Activated T-cell treated with anti-CD3 and anti-CD28 coated beads, Interleukin-2, amount 50 U/mL, for 48 hours (primary cell): ENCODE results near the gene VTI1B.

Experiments used
- DNase-seq, 2 experiments: peaks; one replicate each; pipeline ENCODE4 v3.0.0-alpha.2; 2020

VTI1B gene

DNA sequence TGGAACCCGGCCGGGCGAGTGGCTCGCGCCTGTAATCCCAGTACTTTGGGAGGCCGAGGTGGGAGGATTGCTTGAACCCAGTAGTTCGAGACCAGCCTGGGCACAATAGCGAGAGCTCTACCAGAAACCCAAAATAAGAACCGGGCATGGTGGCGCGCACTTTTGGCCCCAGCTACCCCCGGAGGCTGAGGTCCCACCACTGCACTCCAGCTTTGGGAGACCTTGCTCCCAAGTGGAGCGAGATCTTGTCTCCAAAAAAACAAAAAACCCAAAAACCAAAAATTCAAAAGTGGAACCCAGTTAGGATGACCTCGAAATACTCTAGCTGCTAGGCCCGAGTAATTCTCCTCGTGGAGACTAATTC lies 769 bp upstream of the VTI1B start:
- no peak for DNase-seq

DNA sequence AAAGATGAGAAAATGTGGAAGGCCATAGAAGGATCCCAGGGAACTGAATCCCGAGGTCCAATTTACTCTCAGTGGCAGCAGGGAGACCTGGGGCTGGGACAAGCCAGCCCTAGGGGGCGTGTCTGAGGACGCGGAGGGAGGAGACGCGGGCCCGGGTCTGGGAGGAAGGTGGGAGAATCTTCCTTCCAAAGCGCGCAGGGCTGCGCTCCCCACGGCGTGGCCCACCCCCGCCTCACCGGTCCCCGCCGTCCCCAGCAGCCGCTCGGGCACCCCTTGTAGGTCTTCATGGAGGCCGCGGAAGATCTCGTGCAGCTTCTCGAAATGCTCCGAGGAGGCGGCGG lies 323 bp downstream of the VTI1B start:
- DNase-seq: peak; percentile 67 to 76

DNA sequence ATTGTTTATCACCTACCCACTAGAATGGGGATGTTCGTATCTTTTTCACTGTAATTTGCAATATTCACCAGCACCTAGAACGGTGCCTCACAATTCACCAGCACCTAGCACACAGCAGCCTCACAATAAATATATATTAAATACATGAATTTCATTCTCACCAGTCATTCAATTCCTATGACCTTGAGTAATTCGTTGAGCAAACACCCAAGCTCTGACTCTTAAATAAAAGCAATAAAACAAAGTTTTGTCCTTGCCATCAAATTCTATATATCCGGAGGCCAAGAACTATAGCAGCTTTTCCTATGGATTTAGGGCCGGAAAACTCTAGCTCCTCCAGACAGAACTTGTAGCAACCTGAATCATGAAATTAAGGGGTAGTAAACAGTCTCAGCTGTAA lies 981 bp downstream of the VTI1B start:
- DNase-seq: no peak

DNA sequence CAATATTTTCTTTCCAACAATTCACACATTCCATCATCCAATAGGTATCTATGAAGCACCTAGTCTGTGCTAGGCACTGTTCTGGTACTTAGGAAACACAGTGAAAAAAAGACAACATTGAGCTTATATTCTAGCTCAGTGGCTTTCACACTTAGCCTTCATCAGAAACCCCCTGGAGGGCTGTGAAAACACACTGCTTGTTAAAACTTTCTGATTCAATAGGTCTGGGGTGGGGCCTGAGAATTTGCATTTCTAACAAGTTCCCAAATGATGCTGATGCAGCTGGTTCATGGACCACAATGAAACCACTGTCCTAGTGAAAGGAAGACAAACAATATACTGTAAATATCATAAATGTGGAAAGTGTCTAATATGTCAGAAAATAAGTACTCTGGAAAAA lies 5.9 kb downstream of the VTI1B start:
- no peak for DNase-seq

DNA sequence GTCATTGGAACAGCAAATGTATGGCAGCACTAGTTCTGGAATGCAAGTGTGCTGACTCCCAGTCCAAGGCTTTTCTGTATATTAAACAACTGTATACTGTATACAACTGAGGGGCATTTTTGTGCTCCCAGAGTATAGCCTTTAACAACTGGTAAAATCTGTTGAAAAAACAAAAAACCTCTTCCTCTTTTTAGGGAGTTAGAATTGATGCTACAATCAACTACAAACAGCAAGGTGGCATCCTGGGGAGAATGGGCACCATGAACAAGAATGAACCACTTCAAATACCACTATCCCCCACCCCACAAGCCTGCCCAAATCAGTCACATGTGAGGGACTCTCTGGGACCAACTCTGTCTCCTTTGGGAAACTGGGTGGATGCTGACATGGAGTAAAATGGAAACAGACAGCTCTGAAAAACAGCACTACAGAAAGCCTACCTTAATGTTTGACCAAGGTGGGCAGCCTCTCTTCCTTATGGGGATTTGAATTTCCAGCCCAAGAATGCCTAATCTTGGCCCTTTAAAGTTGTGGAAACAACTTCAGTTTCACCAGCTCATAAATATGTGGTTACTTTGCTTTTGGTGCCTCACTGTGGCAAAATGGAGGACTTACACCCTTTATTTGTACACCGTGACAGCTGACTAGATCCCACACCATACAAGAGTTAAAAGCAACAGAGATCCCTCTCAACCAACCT lies 7.5 kb downstream of the VTI1B start:
- peak in 1 of 2 experiments; percentile 26 for DNase-seq

DNA sequence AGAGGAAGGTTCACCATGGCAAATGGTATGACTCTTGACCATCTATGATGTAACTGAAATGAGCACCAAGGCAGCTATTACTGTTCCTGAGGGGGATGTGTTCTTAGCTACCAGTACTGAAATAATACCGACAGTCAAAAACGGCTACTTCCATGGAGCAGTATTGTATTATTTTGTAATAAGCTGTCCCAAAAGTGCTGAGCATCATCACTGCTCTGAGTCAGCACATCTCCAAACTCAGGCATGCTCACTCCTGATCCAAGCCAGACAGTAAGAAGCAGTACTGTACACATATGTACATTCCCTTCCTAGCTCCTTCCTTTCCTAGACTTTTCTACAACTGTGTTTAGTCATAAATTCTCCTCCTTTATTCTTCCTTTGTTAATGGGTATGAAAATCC lies 8.6 kb downstream of the VTI1B start:
- no peak for DNase-seq

DNA sequence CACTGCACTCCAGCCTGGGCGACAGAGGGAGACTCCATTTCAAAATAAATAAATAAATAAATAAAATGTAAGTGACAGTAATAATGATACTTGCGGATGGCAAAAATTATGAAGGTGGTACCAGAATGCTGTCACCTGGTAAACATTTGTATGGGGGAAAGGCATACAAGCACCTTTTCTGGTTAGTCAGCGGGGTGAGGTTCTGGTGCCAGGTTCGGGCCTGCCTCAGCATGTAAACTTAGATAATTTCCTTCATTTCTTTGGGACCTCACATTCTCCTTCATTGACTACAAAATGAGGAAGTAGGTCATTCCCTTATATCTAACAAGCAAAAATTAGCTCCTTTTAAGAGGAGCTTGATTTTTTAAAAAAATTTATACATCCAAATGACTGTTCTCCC lies 10.8 kb downstream of the VTI1B start:
- DNase-seq: no peak

DNA sequence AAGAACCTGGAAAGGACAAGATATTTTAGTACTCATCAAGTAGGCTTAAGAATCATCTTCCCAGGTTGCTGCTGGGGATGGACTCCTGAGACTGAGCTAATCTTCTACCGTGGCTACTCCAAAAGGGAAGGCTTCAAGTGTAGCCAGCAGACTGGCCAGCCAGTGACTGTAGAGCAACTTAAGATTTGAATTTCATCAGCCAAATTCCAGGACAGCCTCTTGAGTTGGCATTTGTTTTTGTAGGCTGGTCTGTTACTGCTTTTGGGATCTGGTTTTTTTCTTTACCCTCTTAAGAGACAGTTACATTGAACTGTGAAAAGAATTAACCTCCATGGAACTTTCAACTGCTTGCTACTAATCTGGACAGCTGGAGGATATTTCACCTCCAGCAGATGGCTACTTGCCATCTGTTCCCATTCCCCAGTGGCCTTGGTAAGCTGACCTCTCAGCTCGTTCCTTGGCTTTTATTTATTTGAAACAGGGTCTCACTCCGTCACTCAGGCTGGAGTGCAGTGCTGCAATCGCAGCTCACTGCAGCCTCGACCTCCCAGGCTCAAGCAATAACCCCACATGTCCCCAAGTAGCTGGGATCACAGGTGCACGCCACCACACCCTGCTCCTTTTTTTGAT lies 20.7 kb downstream of the VTI1B start:
- no peak for DNase-seq

DNA sequence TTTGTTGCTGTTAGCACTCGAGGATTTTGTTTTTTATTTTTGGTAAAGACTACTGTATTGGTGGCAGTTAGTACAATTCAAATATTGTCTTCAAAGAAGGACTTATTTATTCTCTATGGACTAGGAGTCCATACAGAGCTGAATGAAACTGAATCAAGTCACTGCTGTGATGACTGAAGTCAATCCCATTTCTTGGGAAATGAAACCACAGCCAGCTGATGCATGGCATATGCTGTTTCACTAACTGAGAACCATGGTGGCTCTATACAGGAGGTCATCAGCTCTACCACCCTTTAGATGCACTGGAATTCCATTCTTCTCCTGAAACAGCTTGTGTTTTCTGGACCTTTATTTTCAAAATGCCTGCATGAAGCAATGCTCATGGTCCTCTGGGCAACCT lies 22.2 kb downstream of the VTI1B start:
- no peak for DNase-seq

DNA sequence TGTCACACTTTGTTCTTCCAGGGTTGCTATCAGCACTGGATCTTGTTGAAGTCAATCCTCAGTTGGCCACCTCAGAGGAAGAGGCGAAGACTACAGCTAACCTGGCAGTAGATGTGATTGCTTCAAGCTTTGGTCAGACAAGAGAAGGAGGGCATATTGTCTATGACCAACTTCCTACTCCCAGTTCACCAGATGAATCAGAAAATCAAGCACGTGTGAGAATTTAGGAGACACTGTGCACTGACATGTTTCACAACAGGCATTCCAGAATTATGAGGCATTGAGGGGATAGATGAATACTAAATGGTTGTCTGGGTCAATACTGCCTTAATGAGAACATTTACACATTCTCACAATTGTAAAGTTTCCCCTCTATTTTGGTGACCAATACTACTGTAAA lies 23.7 kb downstream of the VTI1B start:
- DNase-seq: no peak

DNA sequence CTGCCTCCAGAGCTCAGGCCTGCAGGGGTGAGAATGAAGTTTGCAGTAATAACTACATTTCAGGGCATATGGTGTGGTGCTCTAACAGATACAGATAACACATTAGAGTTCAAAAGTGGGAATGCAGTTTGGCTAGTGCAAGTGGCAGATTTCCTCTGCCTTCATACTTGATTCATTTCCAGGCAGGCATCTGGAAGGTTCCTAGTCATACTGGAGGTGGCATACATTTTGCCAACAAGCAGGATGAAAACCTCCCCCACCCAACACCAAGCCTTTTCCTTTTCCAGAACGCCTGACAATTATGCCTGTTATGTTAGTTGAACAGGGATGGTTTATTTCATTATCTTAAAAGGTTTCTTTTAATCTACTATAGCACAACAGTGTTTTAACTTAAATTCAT lies 24.3 kb downstream of the VTI1B start:
- DNase-seq: no peak

DNA sequence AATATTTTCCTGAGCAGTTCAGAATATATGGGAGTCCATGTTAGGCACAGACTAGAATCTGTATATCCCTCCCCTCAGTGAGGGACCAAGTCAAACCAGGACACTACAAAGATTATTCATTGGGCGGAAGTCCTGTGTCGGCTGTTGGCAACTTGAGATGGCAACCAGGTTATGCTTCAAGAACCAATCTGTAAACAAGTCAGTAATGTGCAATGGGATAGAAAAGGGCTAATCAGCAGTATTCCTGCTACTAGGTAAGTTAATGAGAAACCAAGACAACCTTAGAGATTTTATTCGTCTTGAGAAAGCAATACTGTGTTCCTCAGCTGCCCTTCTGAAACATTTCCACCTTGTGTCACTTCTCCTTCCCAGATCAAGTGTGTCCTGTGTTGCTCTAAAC lies 28.3 kb downstream of the VTI1B start:
- DNase-seq: no peak

DNA sequence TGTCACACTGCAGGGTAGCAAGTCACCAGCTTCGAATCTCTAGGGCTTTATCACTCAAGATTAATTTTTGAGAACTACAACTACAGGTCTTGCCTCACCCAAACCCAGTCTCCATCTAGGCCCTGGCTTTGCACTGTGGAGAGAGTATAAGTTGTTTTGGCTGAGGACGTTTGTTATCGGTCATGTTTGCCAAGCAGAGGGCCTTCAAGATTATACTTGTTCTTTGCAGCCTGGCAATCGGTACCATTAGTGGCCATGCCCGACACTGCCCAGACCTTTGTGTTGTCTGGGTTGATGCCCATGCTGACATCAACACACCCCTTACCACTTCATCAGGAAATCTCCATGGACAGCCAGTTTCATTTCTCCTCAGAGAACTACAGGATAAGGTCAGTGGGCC lies 29.0 kb downstream of the VTI1B start:
- no peak for DNase-seq

DNA sequence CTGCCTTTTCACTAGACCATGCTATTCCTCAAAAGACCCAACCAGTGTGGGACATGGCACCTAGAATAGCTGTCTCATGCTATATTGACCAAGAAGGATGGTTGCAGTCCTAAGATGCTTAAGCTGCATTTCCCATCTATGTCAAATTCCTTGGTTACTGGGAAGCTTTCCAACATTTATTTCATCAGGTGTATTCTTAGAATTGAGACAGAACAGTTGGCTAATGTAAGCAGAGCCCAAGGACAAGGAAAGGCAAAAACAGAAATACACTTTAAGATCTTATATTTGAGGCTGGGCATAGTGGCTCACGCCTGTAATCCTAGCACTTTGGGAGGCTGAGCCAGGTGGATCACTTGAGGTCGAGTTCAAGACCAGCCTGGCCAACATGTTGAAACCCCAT lies 30.0 kb downstream of the VTI1B start:
- no peak for DNase-seq

DNA sequence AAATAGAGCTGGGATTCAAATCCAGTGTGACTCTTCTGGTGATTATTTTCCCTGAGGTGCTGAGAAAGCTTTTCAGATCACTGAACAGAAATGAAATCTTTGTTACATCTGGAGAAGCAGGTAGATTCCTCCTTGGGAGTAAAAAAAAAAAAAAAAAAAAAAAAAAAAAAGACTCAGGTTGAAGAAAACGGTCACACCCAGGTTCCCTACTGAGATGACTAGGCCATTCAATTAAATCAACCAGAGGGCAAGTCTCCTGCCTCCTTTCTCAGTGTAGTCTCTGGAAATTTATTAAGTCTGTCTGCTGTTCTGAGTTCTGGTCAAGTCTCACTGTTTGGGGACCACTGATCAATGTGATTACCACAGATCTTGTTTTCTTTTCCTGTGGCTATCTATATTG lies 30.7 kb downstream of the VTI1B start:
- DNase-seq: no peak

DNA sequence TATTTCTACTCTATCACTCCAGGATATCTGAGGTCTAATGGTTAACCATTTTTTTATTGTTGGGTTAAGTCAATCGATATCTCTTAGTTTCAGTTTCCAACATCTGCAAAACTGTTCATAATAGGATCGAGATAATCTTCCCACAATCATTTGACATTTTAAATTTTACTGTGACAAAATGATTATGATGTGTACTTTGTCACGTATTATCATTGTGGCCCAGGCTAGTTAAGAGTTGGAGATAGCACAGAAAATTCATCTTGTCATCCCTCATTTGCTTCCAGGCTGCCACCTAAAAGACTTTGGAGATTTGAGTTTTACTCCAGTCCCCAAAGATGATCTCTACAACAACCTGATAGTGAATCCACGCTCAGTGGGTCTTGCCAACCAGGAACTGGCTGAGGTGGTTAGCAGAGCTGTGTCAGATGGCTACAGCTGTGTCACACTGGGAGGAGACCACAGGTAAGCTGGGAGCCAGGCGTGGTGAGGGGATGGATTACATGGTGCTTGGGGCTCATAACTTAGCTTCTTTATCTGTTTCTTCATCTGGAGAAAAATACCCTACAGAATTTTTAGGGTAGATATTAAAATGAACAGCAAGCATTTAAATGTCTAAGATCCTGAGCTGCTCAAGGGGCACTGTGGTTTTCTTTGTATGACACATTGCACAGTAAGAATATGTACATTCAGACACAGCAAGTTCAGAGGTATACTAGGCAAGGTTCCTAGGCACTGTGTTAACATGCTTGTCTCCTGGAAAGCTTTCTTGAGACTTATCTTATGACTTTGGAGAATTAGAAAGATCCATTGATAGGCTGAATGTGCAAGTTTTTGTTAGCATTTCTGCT lies 32.3 kb downstream of the VTI1B start:
- peak; percentile 35 to 44 for DNase-seq

DNA sequence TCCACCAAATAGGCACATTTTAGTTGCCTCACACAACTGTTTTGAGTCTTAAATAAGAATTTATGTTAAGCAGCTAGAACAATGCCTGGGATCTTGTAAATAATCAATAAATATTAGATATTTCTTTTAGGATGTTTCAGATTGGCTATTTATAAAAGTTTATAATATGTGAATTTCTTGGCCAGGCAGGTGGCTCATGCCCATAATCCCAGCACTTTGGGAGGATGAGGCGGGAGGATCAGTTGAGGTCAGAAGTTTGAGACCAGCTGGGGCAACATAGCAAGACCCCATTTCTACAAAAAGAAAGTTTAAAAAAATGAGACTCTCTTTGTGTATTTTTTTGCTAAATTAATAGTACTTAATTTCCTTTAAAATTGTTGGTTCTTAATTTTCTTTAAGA lies 33.0 kb downstream of the VTI1B start:
- DNase-seq: no peak

DNA sequence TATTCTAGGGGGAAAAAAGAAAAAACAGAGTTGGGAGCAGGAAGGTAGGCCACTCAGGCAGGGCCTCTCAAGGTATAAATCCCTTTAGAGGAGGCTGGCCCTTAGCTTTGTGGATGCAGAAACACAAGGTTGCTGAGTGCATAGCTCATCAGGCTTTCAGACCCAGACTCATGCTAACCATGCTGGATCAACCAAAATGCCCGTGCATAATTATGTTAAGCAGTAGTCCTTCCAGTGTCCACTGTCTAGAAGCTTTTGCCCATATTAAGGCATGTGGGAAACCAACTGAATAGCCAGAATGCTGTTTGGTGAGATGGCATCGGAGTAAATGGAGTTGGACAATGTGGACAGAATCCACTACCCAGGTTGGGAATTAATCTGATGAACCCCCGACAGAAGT lies 35.8 kb downstream of the VTI1B start:
- DNase-seq: no peak

DNA sequence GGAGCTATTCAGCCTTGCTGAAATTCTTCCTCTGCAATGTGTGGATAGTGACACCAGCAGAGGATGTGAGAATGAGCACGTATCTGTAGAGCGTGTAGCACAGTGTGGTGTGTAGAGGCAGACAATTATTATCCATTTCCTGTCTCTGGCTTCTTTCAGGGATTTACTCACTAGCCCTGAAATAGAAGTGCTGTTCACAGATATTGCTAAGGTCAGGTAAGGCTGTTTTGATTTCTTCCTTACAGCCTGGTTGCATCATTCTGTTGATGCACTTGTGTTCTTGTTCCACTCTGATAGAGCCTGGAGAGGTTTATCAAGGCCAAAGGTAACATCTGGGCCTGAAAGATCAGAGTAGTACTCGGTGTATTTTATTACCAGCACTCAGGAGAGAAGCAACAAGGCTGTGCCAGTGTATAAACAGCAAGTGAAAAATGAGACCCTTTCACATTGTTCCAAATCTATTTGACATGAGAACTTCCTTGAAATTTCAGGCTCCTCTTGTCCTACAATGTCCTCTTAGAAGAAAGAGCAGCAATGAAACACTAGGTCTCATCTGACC lies 38.0 kb downstream of the VTI1B start:
- no peak for DNase-seq

DNA sequence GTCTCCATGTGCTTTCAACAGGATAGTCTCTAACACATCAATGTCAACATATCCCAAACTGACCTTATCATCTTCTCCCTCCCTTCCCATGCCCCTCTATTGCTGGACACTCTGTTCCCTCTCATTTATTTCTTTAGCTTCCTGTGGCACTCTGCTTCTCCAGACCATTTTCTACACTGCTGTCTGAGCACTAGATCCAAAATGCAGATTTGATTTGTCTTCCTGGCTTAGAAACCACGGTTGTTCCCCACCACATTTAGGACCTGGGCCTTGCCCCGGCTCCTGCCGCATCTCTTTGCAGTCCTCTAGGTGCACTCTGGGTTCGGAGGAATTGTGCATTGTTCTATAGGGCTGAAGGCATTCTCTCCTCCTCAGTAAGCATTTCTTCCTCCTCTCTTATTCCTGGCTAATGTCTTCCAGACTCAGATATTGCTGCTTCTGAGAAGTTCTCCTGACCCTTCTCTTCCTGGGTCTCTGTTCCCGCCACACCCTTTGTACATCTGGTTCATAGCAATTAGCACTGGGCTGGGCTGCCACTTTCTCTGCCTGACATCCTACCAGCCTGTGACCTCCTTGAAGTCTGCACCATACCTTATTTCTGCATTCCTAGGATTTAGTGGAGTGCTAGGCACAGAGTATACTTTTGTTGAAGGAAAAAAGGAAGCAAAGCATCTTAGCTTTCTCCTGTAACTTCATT lies 40.8 kb downstream of the VTI1B start:
- DNase-seq: no peak

DNA sequence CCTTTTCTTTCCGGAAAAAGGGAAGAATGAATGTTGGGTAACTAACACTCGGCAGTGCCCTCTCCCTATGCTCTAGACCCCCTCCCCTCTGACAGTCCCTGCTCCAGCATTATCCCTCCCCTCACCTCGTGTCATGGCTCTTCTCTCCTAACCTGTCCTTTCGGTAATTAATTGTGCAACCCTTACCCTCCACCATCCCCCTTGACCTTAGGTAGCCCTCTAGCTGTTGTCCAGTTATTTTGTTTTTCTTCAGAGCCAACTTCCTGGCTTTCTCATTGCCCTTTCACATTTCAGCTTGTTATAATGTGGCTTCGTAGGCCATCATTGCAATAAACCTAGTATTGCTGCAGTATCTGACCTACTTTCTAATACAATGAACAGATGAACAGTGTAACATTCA lies 43.5 kb downstream of the VTI1B start:
- DNase-seq: no peak

DNA sequence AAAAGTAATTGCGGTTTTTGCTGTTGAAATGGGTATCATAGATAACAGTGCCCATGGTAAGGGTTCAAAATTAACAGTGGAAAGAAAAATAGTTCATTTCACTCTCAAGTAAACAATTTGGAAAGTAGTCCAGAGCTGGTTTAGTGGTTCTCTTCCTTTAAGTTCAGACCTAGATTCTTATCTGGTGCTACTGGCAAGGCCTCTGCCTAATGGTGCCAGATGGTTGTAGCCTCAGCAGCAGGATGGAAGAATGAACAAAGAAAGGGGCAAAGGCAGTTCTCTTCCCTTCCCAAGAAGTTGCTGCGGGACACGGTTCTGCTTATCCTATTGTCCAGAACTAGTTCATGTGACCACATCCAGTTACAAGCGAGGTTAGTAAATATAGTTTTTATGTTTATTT lies 44.2 kb downstream of the VTI1B start:
- DNase-seq: no peak

DNA sequence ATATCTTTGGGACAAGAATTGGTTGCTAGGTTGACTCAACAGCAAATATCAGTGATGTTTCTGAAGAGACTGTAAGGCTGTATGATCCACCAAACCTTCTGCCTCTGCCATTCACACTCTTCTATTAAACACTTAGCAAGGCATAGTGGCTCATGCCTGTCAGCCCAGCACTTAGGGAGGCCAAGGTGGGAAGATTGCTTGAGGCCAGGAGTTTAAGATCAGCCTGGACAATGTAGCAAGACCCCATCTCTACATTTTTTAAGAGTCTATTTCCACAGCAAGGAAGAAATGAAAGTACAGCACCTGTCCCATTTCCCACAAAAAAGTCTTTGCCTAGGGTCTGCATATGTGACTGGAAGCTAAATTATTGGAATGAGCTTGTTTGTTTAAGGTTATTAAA lies 46.9 kb downstream of the VTI1B start:
- no peak for DNase-seq
